Measurements from ENCODE around the gene C1orf105. TPM values are rescaled to one million over a fixed set of nuclear protein-coding genes. Genes with fewer than 3 reads are reported as not detected.

The C1orf105 gene
- total RNA-seq, 1 donor from 2014 or later = not detected

DNA sequence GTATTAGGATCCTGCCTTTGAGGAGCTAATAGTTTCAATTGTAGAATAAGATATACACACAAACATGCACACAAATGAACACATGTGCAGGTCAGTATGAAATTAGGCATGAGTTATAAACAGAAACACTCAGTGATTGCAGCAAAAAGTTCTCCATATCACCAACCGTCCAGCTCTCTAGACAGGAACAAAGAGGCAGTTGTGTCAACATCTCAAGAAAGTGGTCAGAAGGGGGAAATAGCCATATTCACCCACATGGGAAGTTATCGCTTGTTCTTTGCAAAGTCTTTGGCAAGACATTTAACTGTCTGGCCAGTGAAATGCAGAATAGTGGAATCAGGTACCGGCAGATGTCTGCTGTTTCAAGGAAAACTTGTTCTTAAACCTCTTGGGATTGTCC is 52.8 kb downstream of the C1orf105 start:
- Histone ChIP-seq H3K36me3 (no peaks in the 10 kb centered on the region), H3K4me2 (no peak overlapping the region), H3K27ac (no peak overlapping the region), H4K20me1 (ENCODE audit: low read depth) (no peaks in the 10 kb centered on the region), H3K27me3 (no peaks in the 10 kb centered on the region), H3F3A (ENCODE audit: low read depth) (no peaks in the 10 kb centered on the region), H3K79me2 (ENCODE audit: low read depth) (no peaks in the 10 kb centered on the region), H3K9me3 (ENCODE audit: low read depth) (no peaks in the 10 kb centered on the region), H3K9ac (no peak overlapping the region), H2AFZ (replicated peaks) (peak overlapping the region; percentile 50), H3K4me1 (no peaks in the 10 kb centered on the region), H3K4me3 (no peak overlapping the region)
- H3K27me3 Mint-ChIP-seq (ENCODE audit: insufficient read depth, low read depth) = no peaks in the 10 kb centered on the region
- no peaks in the 10 kb centered on the region for H3K36me3 Mint-ChIP-seq
- no peak overlapping the region for H3K27ac Mint-ChIP-seq
- no peaks in the 10 kb centered on the region for H3K4me1 Mint-ChIP-seq
- no peaks in the 10 kb centered on the region for H3K9me3 Mint-ChIP-seq
- TF ChIP-seq CTCF (IDR thresholded peaks at IDR 0.05) (no peak), EZH2phosphoT487 (IDR thresholded peaks at IDR 0.05) (no peak), EZH2 (IDR thresholded peaks at IDR 0.05) (no peak)
- no peak overlapping the region for H3K4me3 Mint-ChIP-seq
- no peak for DNase-seq (ENCODE audit: low spot score)

DNA sequence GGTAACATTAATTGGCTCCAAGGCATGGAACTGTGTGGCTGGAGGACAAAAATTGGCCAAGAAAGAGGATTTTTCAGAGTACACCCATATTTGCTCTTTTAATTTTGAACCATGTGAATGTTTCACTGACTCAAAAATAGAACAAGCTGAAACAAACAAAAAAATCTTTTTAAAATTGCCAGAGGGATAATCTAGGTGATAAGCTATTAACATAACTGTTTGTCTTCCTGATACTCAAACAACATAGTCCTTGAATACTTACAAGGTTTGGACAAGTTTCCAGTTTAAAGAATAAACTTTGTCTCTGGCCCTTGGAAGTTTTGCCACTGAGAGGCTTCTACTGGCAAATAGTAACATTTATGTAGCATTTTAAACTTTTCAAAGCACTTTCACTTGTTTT is 53.4 kb downstream of the C1orf105 start:
- Histone ChIP-seq H3K4me1 (no peaks in the 10 kb centered on the region), H3K4me2 (no peak overlapping the region), H4K20me1 (ENCODE audit: low read depth) (no peaks in the 10 kb centered on the region), H3K79me2 (ENCODE audit: low read depth) (no peaks in the 10 kb centered on the region), H3K36me3 (no peaks in the 10 kb centered on the region), H3K9ac (no peak overlapping the region), H3F3A (ENCODE audit: low read depth) (no peaks in the 10 kb centered on the region), H3K9me3 (ENCODE audit: low read depth) (no peaks in the 10 kb centered on the region), H3K27ac (no peak overlapping the region), H3K27me3 (no peaks in the 10 kb centered on the region), H2AFZ (replicated peaks) (no peak overlapping the region), H3K4me3 (no peak overlapping the region)
- no peak overlapping the region for H3K27ac Mint-ChIP-seq
- no peaks in the 10 kb centered on the region for H3K27me3 Mint-ChIP-seq (ENCODE audit: insufficient read depth, low read depth)
- no peaks in the 10 kb centered on the region for H3K36me3 Mint-ChIP-seq
- H3K4me3 Mint-ChIP-seq = no peak overlapping the region
- H3K4me1 Mint-ChIP-seq = no peaks in the 10 kb centered on the region
- no peak for DNase-seq (ENCODE audit: low spot score)
- no peak for TF ChIP-seq CTCF (IDR thresholded peaks at IDR 0.05)
- TF ChIP-seq EZH2phosphoT487 (IDR thresholded peaks at IDR 0.05) = no peak
- no peak for TF ChIP-seq EZH2 (IDR thresholded peaks at IDR 0.05)
- H3K9me3 Mint-ChIP-seq = no peaks in the 10 kb centered on the region

- H3K9ac ChIP-seq = no peak overlapping the region
- no peaks in the 10 kb centered on the region for H3K9me3 ChIP-seq (ENCODE audit: low read depth)
- H4K20me1 ChIP-seq (ENCODE audit: low read depth) = no peaks in the 10 kb centered on the region
- H3K36me3 ChIP-seq = no peaks in the 10 kb centered on the region
- no peak overlapping the region for H3K27ac Mint-ChIP-seq
- TF ChIP-seq EZH2phosphoT487 (IDR thresholded peaks at IDR 0.05) (no peak), CTCF (IDR thresholded peaks at IDR 0.05) (no peak), EZH2 (IDR thresholded peaks at IDR 0.05) (no peak)
- no peak overlapping the region for H2AFZ ChIP-seq (replicated peaks)
- peaks cover 4% of the 10 kb centered on the region for H3K9me3 Mint-ChIP-seq
- H3K4me3 Mint-ChIP-seq = no peak overlapping the region
- no peak overlapping the region for H3K27ac ChIP-seq
- no peaks in the 10 kb centered on the region for H3F3A ChIP-seq (ENCODE audit: low read depth)
- no peak for DNase-seq (ENCODE audit: low spot score)
- no peak overlapping the region for H3K4me2 ChIP-seq
- H3K4me3 ChIP-seq = no peak overlapping the region
- H3K36me3 Mint-ChIP-seq = peaks cover 2% of the 10 kb centered on the region
- no peaks in the 10 kb centered on the region for H3K27me3 ChIP-seq
- no peaks in the 10 kb centered on the region for H3K79me2 ChIP-seq (ENCODE audit: low read depth)
- H3K27me3 Mint-ChIP-seq (ENCODE audit: insufficient read depth, low read depth) = no peaks in the 10 kb centered on the region
- no peaks in the 10 kb centered on the region for H3K4me1 Mint-ChIP-seq
- H3K4me1 ChIP-seq = no peaks in the 10 kb centered on the region
Measured at GRCh38 chr1:172476218-172476811, 55.8 kb downstream of the C1orf105 start.

All from neural progenitor cell (in vitro differentiated cells).